Karpas-422 (cell line): Measurements from ENCODE around the gene MTG2. TPM values are rescaled to one million over a fixed set of nuclear protein-coding genes. Genes with fewer than 3 reads are reported as not detected.

Source experiments
- DNase-seq: peaks from one replicate; pipeline ENCODE4 v3.0.0-alpha.2; 2015
- H2AFZ ChIP-seq: fragments of 200-600 bp; sonication (generic); 2 replicates; pipeline ENCODE4 v1.6.1; 2014; ENCODE audit warnings: antibody characterized with exemption, low read length, mixed read lengths
- H3K27ac ChIP-seq: fragments of 200-600 bp; sonication (generic); 2 replicates; pipeline ENCODE4 v1.5.1; 2014; ENCODE audit warnings: mild to moderate bottlenecking, low read length, moderate library complexity
- H3K27me3 ChIP-seq: fragments of 200-600 bp; sonication (generic); 2 replicates; pipeline ENCODE4 v1.6.1; 2014; ENCODE audit warnings: low read length, mixed read lengths
- H3K36me3 ChIP-seq: fragments of 200-600 bp; sonication (generic); 2 replicates; pipeline ENCODE4 v1.6.1; 2014; ENCODE audit warnings: low read length, mixed read lengths; ENCODE audit not compliant: insufficient read depth
- H3K4me1 ChIP-seq: fragments of 200-600 bp; sonication (generic); 2 replicates; pipeline ENCODE4 v1.6.1; 2014; ENCODE audit warnings: mild to moderate bottlenecking, low read length, mixed read lengths
- H3K4me2 ChIP-seq: fragments of 200-600 bp; sonication (generic); 2 replicates; pipeline ENCODE4 v1.6.1; 2014; ENCODE audit warnings: low read length, low read depth, mild to moderate bottlenecking; ENCODE audit not compliant: poor library complexity, severe bottlenecking
- H3K4me3 ChIP-seq: fragments of 200-600 bp; sonication (generic); 2 replicates; pipeline ENCODE4 v1.5.1; 2014; ENCODE audit warnings: mild to moderate bottlenecking, antibody characterized with exemption, low read length, mixed read lengths
- H3K79me2 ChIP-seq: fragments of 200-600 bp; sonication (generic); 2 replicates; pipeline ENCODE4 v1.6.1; 2014; ENCODE audit warnings: mild to moderate bottlenecking, low read length, mixed read lengths
- H3K9ac ChIP-seq: fragments of 200-600 bp; sonication (generic); 2 replicates; pipeline ENCODE4 v1.6.0; 2014; ENCODE audit warnings: low read length
- H3K9me2 ChIP-seq: fragments of 200-600 bp; sonication (generic), shearing (Covaris generic); replicated peaks from 2 replicates; pipeline ENCODE4 v1.6.0; 2014; ENCODE audit warnings: mild to moderate bottlenecking, low read length, moderate library complexity; ENCODE audit not compliant: insufficient read depth
- H3K9me3 ChIP-seq: fragments of 300-700, 200-600 bp; sonication (generic); 2 replicates; pipeline ENCODE4 v1.6.1; 2014; ENCODE audit warnings: low read length, mixed read lengths
- H4K20me1 ChIP-seq: fragments of 200-600 bp; sonication (generic); 2 replicates; pipeline ENCODE4 v1.6.1; 2014; ENCODE audit warnings: mild to moderate bottlenecking, antibody characterized with exemption, low read length, low read depth; ENCODE audit not compliant: insufficient read depth
- total RNA-seq: library from RNA; depleted of rRNA; stranded (reverse); fragments of >200 nt; shearing (Covaris generic); gene quantifications from 2 replicates; pipeline ENCODE4 v1.2.3, GENCODE V29; 2014; ENCODE audit warnings: low replicate concordance

MTG2 gene
- total RNA-seq, 1 experiment from 2014 or later = 20.2 TPM

DNA sequence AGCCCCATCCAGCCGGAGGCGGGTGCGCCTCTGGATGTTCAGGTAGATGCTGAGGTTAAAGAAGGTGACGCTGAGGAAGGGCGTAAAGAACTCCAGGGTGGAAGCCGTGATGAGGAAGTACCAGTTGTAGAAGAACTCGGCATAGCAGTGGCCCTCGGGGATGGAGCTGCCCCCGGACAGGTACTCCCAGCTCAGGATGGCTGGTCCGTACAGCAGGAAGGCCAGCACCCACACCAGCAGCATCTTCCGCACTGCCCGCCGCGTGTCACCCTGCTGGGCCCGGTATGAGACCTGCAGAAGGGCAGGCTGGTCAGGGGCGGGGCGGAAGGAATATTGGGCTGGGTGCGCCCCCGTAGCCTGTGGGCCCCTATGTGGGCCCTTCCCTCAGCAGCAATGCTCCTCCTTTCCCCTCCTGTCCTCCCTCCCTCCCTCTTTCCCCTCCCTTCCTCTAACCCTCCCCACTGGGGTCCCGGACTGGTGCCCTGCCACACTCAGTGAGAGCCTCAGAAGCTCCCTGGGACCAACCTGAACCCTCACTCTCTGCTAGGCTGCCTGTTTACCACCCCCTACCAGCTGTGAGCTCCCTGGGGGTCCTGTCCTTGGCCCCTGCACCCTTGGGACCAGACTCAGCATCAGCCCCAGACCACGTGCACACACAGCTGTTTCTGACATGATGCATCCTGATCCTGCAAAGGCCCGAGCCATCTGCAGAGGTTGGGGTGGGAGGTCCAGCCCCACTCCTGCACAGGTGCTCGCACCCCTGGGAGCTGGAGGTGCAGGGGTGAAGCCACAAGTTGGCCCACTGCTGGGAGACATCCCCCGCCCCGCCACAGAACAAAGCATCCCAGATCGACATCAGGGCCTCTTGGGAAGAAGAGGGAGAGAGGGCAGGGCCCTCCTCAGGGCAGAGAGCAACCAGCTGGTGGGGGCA, 34.1 kb downstream of the MTG2 start:
- Histone ChIP-seq H3K9ac (no peak overlapping the region), H3K79me2 (no peaks in the 10 kb centered on the region), H3K27me3 (no peaks in the 10 kb centered on the region), H3K4me2 (peak overlapping the region; percentile 56), H3K9me3 (no peaks in the 10 kb centered on the region), H3K9me2 (no peaks in the 10 kb centered on the region), H3K4me1 (peaks cover 30% of the 10 kb centered on the region), H4K20me1 (peaks cover 39% of the 10 kb centered on the region), H2AFZ (no peak overlapping the region), H3K4me3 (no peak overlapping the region), H3K27ac (no peak overlapping the region), H3K36me3 (no peaks in the 10 kb centered on the region)
- DNase-seq = peak; percentile 84

DNA sequence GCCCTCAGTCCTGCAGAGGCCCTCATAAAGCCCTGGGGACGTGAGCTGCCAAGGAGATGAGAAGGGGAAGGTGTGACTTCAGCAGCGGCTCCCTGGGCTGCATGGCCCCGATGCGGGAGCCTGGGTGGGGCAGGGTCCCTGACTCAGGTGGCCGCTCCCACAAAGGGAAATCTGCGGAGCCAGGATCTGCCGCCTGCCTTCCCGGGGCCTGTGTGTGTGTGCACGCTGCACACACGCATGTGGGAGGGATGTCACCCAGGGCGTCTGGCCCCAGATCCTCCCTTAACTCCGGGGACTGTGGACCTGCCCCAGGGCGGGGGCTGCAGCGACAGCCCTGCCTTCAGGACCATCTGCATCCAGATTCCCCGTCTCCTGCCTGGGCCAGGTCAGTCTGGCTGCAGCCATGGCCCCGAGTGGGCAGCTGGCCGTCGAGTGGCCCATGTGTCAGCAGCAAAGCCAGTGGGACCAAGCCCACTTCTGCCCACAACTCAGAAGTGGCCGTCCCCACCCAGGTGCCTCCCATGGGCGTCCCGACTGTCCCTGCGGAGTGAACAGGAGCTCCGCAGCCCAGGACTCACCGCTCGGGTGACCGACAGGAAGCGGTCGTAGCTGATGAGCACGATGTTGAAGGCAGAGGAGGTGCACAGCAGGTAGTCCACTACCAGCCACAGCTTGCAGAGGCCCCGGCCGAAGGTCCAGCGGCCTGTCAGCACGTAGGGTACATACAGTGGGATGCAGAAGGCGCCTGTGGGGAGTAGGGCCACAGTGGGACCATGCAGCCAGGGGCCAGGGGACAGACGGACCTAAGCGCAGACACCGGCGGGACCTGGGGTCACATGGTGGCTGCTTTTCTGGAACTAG, 35.3 kb downstream of the MTG2 start:
- DNase-seq = peak; percentile 74
- Histone ChIP-seq H3K9me3 (no peaks in the 10 kb centered on the region), H3K4me3 (no peak overlapping the region), H3K9me2 (no peaks in the 10 kb centered on the region), H3K4me1 (peaks cover 30% of the 10 kb centered on the region), H3K4me2 (peak overlapping the region; percentile 56), H3K27ac (no peak overlapping the region), H3K9ac (no peak overlapping the region), H3K79me2 (no peaks in the 10 kb centered on the region), H2AFZ (no peak overlapping the region), H4K20me1 (peaks cover 39% of the 10 kb centered on the region), H3K27me3 (no peaks in the 10 kb centered on the region), H3K36me3 (no peaks in the 10 kb centered on the region)

DNA sequence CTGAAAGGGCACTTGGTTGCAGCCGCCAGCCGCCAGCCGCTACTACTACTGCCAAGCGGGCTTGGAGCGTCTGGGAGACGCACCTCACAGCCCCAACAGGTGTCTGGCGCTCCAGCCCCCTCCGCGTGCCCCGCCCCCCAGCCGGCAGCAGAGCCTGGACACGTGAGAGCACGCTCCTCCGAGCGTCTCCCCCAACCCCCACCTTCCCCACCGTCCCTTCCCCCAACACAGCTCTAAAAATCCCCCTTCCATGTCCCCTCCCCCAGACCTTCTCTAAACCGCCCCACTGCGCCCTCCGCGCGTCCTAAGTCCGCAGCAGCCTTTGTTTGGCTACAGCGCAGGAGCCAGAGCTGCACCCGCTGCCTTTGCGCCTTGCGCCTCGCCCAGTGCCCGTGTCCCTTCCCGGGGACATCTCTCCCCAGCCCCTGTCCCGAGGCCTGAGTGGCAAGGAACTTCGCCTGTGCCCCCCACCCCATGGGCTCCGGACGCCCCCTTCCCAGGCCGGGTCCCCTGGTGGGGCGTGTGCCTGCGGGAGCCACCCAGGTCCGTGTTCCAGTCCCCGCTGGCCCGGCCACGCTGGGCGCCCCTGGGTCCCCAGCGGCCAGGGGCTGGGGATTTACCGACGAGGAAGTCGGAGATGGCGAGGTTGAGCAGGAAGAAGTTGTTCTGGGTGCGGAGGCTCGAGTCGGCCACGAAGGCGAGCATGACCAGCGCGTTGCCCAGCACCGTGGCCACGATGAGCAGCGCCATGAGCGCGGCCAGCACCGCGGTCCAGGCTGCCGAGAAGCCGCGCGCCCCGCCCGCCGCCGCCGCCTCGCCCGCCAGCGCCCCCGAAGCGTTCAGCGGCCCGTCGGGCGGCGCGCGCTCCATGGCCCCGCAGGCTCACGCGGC, 36.5 kb downstream of the MTG2 start:
- H4K20me1 ChIP-seq = peaks cover 36% of the 10 kb centered on the region
- no peak overlapping the region for H3K4me3 ChIP-seq

DNA sequence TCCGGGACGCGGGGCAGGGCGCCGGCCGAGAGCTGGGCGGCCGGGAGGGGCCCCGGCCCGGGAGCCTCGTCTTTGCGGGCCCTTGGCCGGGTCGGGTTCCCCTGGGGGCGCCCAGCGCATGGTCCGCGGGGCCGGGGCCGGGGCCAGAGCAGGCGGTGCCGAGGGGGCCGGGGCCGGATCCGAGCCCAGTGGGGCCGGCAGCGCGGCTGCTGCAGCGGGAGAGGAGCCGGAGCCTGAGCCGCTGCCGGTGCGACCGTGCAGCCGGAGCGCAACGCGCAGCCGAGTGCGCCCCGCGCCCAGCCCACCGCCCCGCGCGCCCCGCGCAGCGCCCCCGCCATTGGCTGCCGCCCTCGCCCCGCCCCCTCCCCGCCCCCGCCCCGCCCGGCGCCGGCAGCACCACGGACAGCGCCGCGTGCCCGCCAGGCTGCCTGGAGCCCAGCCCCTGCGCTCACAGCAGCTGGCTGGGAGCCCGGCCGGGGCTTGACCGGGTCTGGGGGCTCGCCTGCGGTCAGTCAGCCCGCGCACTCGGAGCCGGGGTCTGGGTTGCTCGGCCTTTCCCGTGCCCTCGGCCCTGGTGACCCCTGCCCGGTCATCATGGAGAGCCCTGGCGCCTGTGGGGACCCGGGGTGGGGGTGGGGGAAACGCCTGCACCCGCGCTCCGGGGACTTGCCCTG, 37.3 kb downstream of the MTG2 start, which contains the start of gene HRH3:
HRH3 (minus strand) TSS at position 287 of the 674 bp plus-strand sequence. CDS start 308 bp downstream, outside the sequence.
- Histone ChIP-seq H3K4me2 (no peak within 1 kb of the TSS), H3K9ac (no peak within 1 kb of the TSS), H3K4me1 (peaks cover 24% of the 10 kb centered on the region), H3K27me3 (no peaks in the 10 kb centered on the region), H2AFZ (no peak within 1 kb of the TSS), H4K20me1 (peaks cover 34% of the 10 kb centered on the region), H3K36me3 (no peaks in the 10 kb centered on the region), H3K9me2 (no peaks in the 10 kb centered on the region), H3K79me2 (no peaks in the 10 kb centered on the region), H3K4me3 (no peak within 1 kb of the TSS), H3K9me3 (no peaks in the 10 kb centered on the region), H3K27ac (no peak within 1 kb of the TSS)
- peak; percentile 81 for DNase-seq

More for the DNA sequence above, 36.5 kb downstream of the MTG2 start:
- DNase-seq = no peak
- Histone ChIP-seq H3K27me3 (no peaks in the 10 kb centered on the region), H3K36me3 (no peaks in the 10 kb centered on the region), H3K9me3 (no peaks in the 10 kb centered on the region), H3K9me2 (no peaks in the 10 kb centered on the region), H3K9ac (no peak overlapping the region), H3K4me1 (peaks cover 23% of the 10 kb centered on the region), H2AFZ (no peak overlapping the region), H3K4me2 (no peak overlapping the region), H3K79me2 (no peaks in the 10 kb centered on the region), H3K27ac (no peak overlapping the region)

DNA sequence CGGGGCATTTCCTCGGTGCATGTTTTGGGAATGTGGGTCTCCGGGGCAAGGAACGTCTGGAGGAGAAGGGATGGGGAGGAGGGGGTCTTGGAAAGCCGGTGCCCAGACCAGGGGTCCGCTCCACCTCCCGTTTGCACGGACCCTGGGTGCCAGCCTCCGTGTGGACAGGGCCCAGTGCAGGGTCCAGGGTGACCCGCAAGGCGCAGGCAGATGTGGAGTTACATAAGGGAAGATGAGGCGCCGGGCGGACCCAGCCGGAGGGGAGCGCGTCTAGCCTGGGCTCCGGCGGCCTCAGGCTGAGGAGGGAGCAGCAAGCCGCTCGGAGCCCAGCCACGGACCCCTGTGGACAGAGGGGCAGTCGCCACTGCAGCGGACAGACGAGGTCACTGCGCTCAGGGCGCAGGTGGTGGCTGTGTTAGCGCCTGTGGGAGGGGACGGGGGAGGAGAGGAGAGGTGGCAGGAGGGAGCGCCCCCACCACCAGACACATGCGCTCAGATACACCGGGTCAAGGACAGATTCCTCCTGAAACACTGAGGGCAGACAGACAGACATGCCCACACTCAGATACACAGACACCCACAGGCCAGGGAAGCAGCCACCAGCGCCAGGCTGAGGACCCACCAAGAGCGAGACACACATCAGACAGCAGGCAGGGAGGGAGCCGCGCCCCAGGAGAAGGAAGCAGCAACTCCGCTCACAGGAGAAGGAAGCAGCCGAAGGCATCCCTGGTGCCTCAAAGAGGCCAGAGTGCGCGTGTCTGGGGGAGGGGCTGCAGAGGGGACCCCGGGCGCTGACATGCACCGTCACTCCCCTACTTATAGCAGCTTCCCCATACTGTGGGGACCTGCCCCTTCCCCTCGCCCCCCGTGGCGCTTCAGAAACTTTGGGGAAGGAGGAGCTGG, 38.1 kb downstream of the MTG2 start:
- Histone ChIP-seq H3K27ac (no peak overlapping the region), H4K20me1 (peaks cover 31% of the 10 kb centered on the region), H3K36me3 (no peaks in the 10 kb centered on the region), H3K4me1 (peaks cover 28% of the 10 kb centered on the region), H3K9ac (no peak overlapping the region), H3K9me3 (no peaks in the 10 kb centered on the region), H3K4me2 (no peak overlapping the region), H3K4me3 (no peak overlapping the region), H3K9me2 (no peaks in the 10 kb centered on the region), H3K79me2 (no peaks in the 10 kb centered on the region), H2AFZ (no peak overlapping the region), H3K27me3 (no peaks in the 10 kb centered on the region)
- no peak for DNase-seq

DNA sequence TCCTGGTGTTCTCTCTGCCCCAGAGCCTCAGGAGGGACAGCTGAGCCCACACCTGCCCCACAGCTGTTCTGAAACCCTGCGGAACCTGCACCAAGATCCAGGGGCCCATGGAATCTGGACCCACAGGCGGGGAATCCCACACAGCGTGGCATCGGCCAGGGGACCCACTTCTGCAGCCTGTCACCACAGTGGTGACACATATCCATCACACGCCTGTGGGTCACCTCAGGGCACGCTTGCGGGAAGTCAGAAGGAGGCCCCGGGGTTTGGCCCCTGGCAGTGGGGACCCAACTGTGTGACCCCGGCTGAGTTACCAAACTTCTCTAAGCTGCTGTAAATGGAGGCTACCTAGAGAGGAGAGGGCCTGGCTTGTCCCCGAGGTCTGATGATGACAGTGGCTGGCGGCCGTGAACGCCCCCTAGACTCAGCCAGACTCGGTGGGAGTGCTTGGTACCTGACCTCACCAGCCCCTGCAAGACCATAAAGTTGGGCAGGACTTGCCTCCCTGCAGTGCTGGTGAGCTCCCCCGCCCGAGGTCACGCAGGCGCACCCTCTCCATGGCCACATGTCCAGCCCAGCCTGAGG, 39.5 kb downstream of the MTG2 start:
- no peak overlapping the region for H3K27ac ChIP-seq
- no peaks in the 10 kb centered on the region for H3K9me3 ChIP-seq
- no peaks in the 10 kb centered on the region for H3K36me3 ChIP-seq
- no peak overlapping the region for H3K4me3 ChIP-seq
- H2AFZ ChIP-seq = no peak overlapping the region
- H3K4me2 ChIP-seq = no peak overlapping the region
- H3K9me2 ChIP-seq = no peaks in the 10 kb centered on the region
- peaks cover 22% of the 10 kb centered on the region for H4K20me1 ChIP-seq
- H3K27me3 ChIP-seq = no peaks in the 10 kb centered on the region
- no peak overlapping the region for H3K9ac ChIP-seq
- peaks cover 19% of the 10 kb centered on the region for H3K4me1 ChIP-seq
- no peak for DNase-seq
- no peaks in the 10 kb centered on the region for H3K79me2 ChIP-seq
